ENCODE measurements around the gene CMYA5.

GRCh38 chr5:79831381-79832309 is 142.0 kb downstream of the CMYA5 start:
- TF ChIP-seq POLR2A (IDR thresholded peaks at IDR 0.05; ENCODE audit: low read length) (no peak), GATA1 (IDR thresholded peaks at IDR 0.05; ENCODE audit: low read depth, low read length) (no peak)

Measured in erythroblast (primary cell).